SK-N-SH treated with all-trans-retinoic acid at 6 μM for 48 hours (cell line): Measurements from ENCODE around the gene CYBC1.

Experiments used
- RARB ChIP-seq: fragments of 250-450 bp; sonication (Bioruptor Pico); IDR thresholded peaks from 2 replicates; pipeline ENCODE4 v1.8.0; 2021; ENCODE audit warnings: mild to moderate bottlenecking, moderate library complexity
- ZFP30 ChIP-seq: fragments of 450-650 bp; formaldehyde crosslinking; IDR thresholded peaks from 2 replicates; pipeline ENCODE4 v1.5.0; 2022; ENCODE audit warnings: mild to moderate bottlenecking, moderate library complexity

GRCh38 chr17:82419540-82419939, 31.0 kb downstream of the CYBC1 start:
- TF ChIP-seq ZFP30 (CRISPR knock-in tag): no peak
- no peak for TF ChIP-seq RARB (CRISPR knock-in tag)
